Measurements from ENCODE around the gene KREMEN1. TPM values are rescaled to one million over a fixed set of nuclear protein-coding genes. Genes with fewer than 3 reads are reported as not detected.

KREMEN1 gene
- total RNA-seq, 3 donors from 2014 or later = 18.3 to 35.1 (median 28.6) TPM

GRCh38 chr22:29112681-29113080, 39.8 kb downstream of the KREMEN1 start:
- intact Hi-C loops (cut with DNase I, micrococcal nuclease) = no loop called here
- DNase-seq = no peak
- no peaks in the 10 kb centered on the region for H3K36me3 ChIP-seq (ENCODE audit: low read depth)
- TF ChIP-seq, protein P1, sequence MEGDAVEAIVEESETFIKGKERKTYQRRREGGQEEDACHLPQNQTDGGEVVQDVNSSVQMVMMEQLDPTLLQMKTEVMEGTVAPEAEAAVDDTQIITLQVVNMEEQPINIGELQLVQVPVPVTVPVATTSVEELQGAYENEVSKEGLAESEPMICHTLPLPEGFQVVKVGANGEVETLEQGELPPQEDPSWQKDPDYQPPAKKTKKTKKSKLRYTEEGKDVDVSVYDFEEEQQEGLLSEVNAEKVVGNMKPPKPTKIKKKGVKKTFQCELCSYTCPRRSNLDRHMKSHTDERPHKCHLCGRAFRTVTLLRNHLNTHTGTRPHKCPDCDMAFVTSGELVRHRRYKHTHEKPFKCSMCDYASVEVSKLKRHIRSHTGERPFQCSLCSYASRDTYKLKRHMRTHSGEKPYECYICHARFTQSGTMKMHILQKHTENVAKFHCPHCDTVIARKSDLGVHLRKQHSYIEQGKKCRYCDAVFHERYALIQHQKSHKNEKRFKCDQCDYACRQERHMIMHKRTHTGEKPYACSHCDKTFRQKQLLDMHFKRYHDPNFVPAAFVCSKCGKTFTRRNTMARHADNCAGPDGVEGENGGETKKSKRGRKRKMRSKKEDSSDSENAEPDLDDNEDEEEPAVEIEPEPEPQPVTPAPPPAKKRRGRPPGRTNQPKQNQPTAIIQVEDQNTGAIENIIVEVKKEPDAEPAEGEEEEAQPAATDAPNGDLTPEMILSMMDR (IDR thresholded peaks at IDR 0.05) = no peak
- ATAC-seq = no peak
- H3K4me1 ChIP-seq (ENCODE audit: low read depth) = no peaks in the 10 kb centered on the region
- no peak overlapping the region for H3K4me3 ChIP-seq
- H3K9me3 ChIP-seq = no peaks in the 10 kb centered on the region

GRCh38 chr22:29113319-29113718, 40.5 kb downstream of the KREMEN1 start:
- Histone ChIP-seq H3K4me1 (ENCODE audit: low read depth) (no peaks in the 10 kb centered on the region), H3K4me3 (no peak overlapping the region), H3K9me3 (no peaks in the 10 kb centered on the region), H3K36me3 (ENCODE audit: low read depth) (no peaks in the 10 kb centered on the region)
- TF ChIP-seq, protein P1 (IDR thresholded peaks at IDR 0.05) = no peak
- ATAC-seq = no peak
- intact Hi-C loops (cut with DNase I, micrococcal nuclease) = no loop called here
- DNase-seq = no peak

GRCh38 chr22:29114392-29114791, 41.6 kb downstream of the KREMEN1 start:
- H3K36me3 ChIP-seq (ENCODE audit: low read depth) = no peaks in the 10 kb centered on the region
- DNase-seq (no peak), ATAC-seq (no peak)
- no peaks in the 10 kb centered on the region for H3K9me3 ChIP-seq
- intact Hi-C loops (cut with DNase I, micrococcal nuclease) = no loop called here
- no peak overlapping the region for H3K4me3 ChIP-seq
- TF ChIP-seq, protein P1 (IDR thresholded peaks at IDR 0.05) = no peak
- no peaks in the 10 kb centered on the region for H3K4me1 ChIP-seq (ENCODE audit: low read depth)

DNA sequence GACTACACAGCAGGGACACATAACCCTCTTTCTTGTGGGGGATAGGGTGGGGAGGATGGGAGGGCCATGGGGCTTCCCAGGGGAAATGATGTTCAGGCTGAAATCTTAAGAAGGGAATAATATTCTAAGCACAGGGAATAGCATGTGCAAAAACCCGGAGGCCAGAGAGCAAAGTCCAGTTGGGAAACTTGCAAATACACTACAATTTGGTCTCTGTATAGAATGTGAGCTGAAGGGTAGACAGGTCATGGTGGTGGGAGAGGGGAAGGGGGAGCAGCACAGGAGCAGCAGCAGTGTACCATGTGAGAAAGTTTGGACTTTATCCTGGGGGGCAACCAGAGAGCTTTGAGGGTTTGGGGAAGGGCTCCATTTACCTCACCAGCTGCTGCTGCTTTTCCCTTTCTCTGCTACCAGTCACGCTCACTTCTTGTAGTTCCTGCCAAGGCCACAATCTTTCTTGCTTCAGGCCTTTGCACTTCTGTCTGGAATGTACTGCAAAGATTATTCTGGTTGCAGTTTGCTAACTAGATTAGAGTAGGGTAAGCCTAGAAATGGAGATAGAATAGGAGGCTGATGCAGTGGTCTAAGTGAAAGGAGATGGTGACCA, 43.0 kb downstream of the KREMEN1 start:
- H3K9me3 ChIP-seq = no peaks in the 10 kb centered on the region
- no peaks in the 10 kb centered on the region for H3K36me3 ChIP-seq (ENCODE audit: low read depth)
- H3K4me1 ChIP-seq (ENCODE audit: low read depth) = no peaks in the 10 kb centered on the region
- TF ChIP-seq, protein P1 (IDR thresholded peaks at IDR 0.05) = no peak
- no peak for ATAC-seq
- no peak overlapping the region for H3K4me3 ChIP-seq
- DNase-seq = no peak
- intact Hi-C loops (cut with DNase I, micrococcal nuclease) = no loop called here

DNA sequence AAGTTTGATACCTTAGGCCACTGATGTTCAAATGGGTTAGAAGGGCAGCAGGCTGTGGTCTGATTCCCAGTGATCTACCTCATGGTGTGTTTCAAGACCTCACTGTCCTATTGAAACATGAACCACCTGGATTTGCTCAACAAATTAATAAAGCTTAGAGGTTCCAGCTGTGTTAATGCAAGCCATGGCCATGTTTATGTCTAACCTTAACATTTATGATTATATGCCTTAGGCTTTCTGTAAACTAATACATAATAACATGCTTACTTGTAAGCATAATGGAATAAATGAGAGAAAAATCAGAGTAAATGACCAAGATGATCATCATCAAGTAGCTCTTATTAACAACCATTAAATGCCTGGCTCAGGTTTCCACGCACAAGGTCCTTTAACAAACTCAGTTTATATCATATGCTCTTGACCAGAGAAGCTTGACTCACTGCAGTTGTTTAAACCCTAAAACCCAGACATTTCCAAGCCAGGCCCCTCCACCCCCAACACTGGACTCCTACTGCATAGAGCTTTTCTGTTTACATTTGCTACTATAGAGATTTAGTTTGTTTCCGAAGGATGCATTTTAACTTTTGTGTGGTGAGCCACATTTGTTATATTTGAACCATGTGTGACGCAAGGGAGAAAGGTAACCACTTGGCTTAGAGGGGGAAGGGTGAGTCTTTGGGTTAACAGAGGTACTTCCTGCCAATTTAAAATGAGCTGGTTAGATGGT, 43.7 kb downstream of the KREMEN1 start:
- intact Hi-C loops (cut with DNase I, micrococcal nuclease) = no loop called here
- DNase-seq = no peak

More for the DNA sequence above, 43.7 kb downstream of the KREMEN1 start:
- Histone ChIP-seq H3K4me1 (ENCODE audit: low read depth) (no peaks in the 10 kb centered on the region), H3K9me3 (no peaks in the 10 kb centered on the region), H3K4me3 (no peak overlapping the region), H3K36me3 (ENCODE audit: low read depth) (no peaks in the 10 kb centered on the region)
- TF ChIP-seq, protein P1 (IDR thresholded peaks at IDR 0.05) = no peak
- no peak for ATAC-seq
